Right atrium auricular region (tissue), 2 donors: ENCODE data around the gene OR52I2. TPM values are rescaled to one million over a fixed set of nuclear protein-coding genes. Genes with fewer than 3 reads are reported as not detected.

Experiments
- DNase-seq: peaks from one replicate; pipeline ENCODE4 v3.0.0-alpha.2; 2019; ENCODE audit warnings: low spot score
- H3K27ac ChIP-seq, 2 donors: fragments of 200-600 bp; sonication (generic); 1 replicate in 1 of 2; 2 replicates in 1 of 2; pipeline ENCODE4 v1.5.1; 2016 to 2019
- H3K27me3 ChIP-seq, 2 donors: fragments of 200-600 bp; sonication (generic); one replicate each; pipeline versions ENCODE4 v1.5.1 to v1.6.0; 2017 to 2019
- H3K36me3 ChIP-seq: fragments of 200-600 bp; sonication (generic); one replicate; pipeline ENCODE4 v1.5.1; 2016
- H3K4me1 ChIP-seq, 2 donors: fragments of 200-600 bp; sonication (generic); one replicate each; pipeline versions ENCODE4 v1.5.1 to v1.6.0; 2017 to 2019
- H3K4me3 ChIP-seq, 2 donors: fragments of 200-600 bp; sonication (generic); 1 replicate in 1 of 2; 2 replicates in 1 of 2; pipeline ENCODE4 v1.5.1; 2017 to 2019; ENCODE audit warnings: mild to moderate bottlenecking in 1 of 2, moderate library complexity in 1 of 2
- H3K9me3 ChIP-seq, 2 donors: fragments of 200-600 bp; sonication (generic); one replicate each; pipeline ENCODE4 v1.5.1; 2019
- CTCF ChIP-seq, 2 donors: fragments of 200-600 bp; sonication (generic); IDR thresholded peaks; one replicate each; pipeline ENCODE4 v1.5.1; 2019; ENCODE audit warnings: antibody characterized with exemption in 2 of 2
- total RNA-seq, 2 donors: library from RNA; depleted of rRNA; stranded (reverse); fragments of >200 nt; gene quantifications; one replicate each; pipeline ENCODE4 v1.1.0, GENCODE V29; 2016

Gene OR52I2
- total RNA-seq, 2 donors from 2014 or later = not detected

GRCh38 chr11:4610258-4610935, 28.9 kb downstream of the OR52I2 start:
- H3K27me3 ChIP-seq = no peaks in the 10 kb centered on the region
- peak overlapping the region; percentile 13 to 56 for H3K27ac ChIP-seq
- no peaks in the 10 kb centered on the region for H3K36me3 ChIP-seq
- no peaks in the 10 kb centered on the region for H3K9me3 ChIP-seq
- H3K4me1 ChIP-seq = peaks cover 0 to 18% of the 10 kb centered on the region in 2 donors
- H3K4me3 ChIP-seq = peak overlapping the region in 1 of 2 donors; percentile 21
- DNase-seq = no peak
- no peak for TF ChIP-seq CTCF (IDR thresholded peaks at IDR 0.05)

- H3K9me3 ChIP-seq = no peaks in the 10 kb centered on the region
- no peak for TF ChIP-seq CTCF (IDR thresholded peaks at IDR 0.05)
These were observed 30.4 kb downstream of the OR52I2 start for GRCh38 chr11:4611986-4612385.

GRCh38 chr11:4615856-4616444, 34.4 kb downstream of the OR52I2 start:
- Histone ChIP-seq H3K36me3 (no peaks in the 10 kb centered on the region), H3K4me3 (no peak overlapping the region), H3K27ac (no peak overlapping the region), H3K27me3 (no peaks in the 10 kb centered on the region), H3K4me1 (no peaks in the 10 kb centered on the region), H3K9me3 (no peaks in the 10 kb centered on the region)
- no peak for DNase-seq
- no peak for TF ChIP-seq CTCF (IDR thresholded peaks at IDR 0.05)

More at GRCh38 chr11:4611986-4612385, 30.4 kb downstream of the OR52I2 start:
- no peak for DNase-seq
- peaks cover 0 to 10% of the 10 kb centered on the region in 2 donors for H3K4me1 ChIP-seq
- H3K27me3 ChIP-seq = no peaks in the 10 kb centered on the region
- H3K4me3 ChIP-seq = no peak overlapping the region
- no peak overlapping the region for H3K27ac ChIP-seq
- no peaks in the 10 kb centered on the region for H3K36me3 ChIP-seq

- H3K9me3 ChIP-seq = no peaks in the 10 kb centered on the region
- no peaks in the 10 kb centered on the region for H3K27me3 ChIP-seq
- no peak for TF ChIP-seq CTCF (IDR thresholded peaks at IDR 0.05)
- no peaks in the 10 kb centered on the region for H3K4me1 ChIP-seq
- H3K4me3 ChIP-seq = no peak overlapping the region
- H3K27ac ChIP-seq = no peak overlapping the region
- H3K36me3 ChIP-seq = no peaks in the 10 kb centered on the region
- no peak for DNase-seq
These were observed 38.0 kb downstream of the OR52I2 start for GRCh38 chr11:4619514-4619913.

- H3K4me1 ChIP-seq = no peaks in the 10 kb centered on the region
- no peaks in the 10 kb centered on the region for H3K36me3 ChIP-seq
- no peak overlapping the region for H3K4me3 ChIP-seq
- DNase-seq = no peak
- no peaks in the 10 kb centered on the region for H3K9me3 ChIP-seq
- no peaks in the 10 kb centered on the region for H3K27me3 ChIP-seq
- H3K27ac ChIP-seq = no peak overlapping the region
- TF ChIP-seq CTCF (IDR thresholded peaks at IDR 0.05) = peak; percentile 47 to 73
These were observed 44.9 kb downstream of the OR52I2 start for GRCh38 chr11:4626207-4627099.
